Left lung (tissue), 10 donors: ENCODE results near the gene SLC12A9. TPM values are rescaled to one million over a fixed set of nuclear protein-coding genes. Genes with fewer than 3 reads are reported as not detected.

Experiments used
- ATAC-seq: fragments of 200-7000 bp; cut with Tn5 transposase; one replicate; pipeline ENCODE4 v1.9.1; 2020; ENCODE audit warnings: moderate library complexity
- DNase-seq, 4 donors: peaks; one replicate each; pipeline ENCODE4 v3.0.0-alpha.2; 2013 to 2020
- H3K27ac ChIP-seq, 2 donors: fragments of 200-600 bp; sonication (generic) in 1 of 2; one replicate each; pipeline versions ENCODE4 v1.5.0 to v1.8.0; 2020 to 2021
- H3K27me3 ChIP-seq, 2 donors: fragments of 200-600 bp; sonication (generic) in 1 of 2; one replicate each; pipeline versions ENCODE4 v1.5.0 to v1.8.0; 2020 to 2021
- H3K36me3 ChIP-seq, 2 donors: fragments of 200-600 bp; sonication (generic) in 1 of 2; one replicate each; pipeline versions ENCODE4 v1.5.0 to v1.8.0; 2020 to 2021
- H3K4me1 ChIP-seq, 2 donors: fragments of 200-600 bp; one replicate each; pipeline ENCODE4 v1.8.0; 2021
- H3K4me3 ChIP-seq, 2 donors: fragments of 200-600 bp; sonication (generic) in 1 of 2; one replicate each; pipeline versions ENCODE4 v1.5.0 to v1.8.0; 2020 to 2021; ENCODE audit warnings: mild to moderate bottlenecking in 1 of 2
- H3K9me3 ChIP-seq, 2 donors: fragments of 200-600 bp; sonication (generic) in 1 of 2; one replicate each; pipeline versions ENCODE4 v1.5.0 to v1.8.0; 2020 to 2021
- intact Hi-C, 2 donors: fragments of 100-400 bp; cut with DNase I; formaldehyde crosslinking; loops; one replicate each; pipeline versions ENCODE4 v1.11.2 to v1.14.2; 2022
- polyA plus RNA-seq, 6 donors: library from polyadenylated mRNA; unstranded; fragments of 120-200 nt; gene quantifications; one replicate each; pipeline ENCODE4 v1.2.1, GENCODE V29; 2013; ENCODE audit not compliant: insufficient read length in 6 of 6
- total RNA-seq, 2 donors: library from RNA; stranded (reverse); fragmentation: NEBNext Ultra II Directional; extraction: Animal tissue kit (Norgen Biotek cat#: 25700); gene quantifications; one replicate each; pipeline ENCODE4 v1.2.1, GENCODE V29; 2021
- TF ChIP-seq, protein P1 (sequence below), 2 donors: fragments of 200-600 bp; sonication (generic) in 1 of 2; IDR thresholded peaks; one replicate each; pipeline versions ENCODE4 v1.5.0 to v1.8.0; 2021; ENCODE audit warnings: antibody characterized with exemption in 2 of 2
- donor health status: DM: no; HTN: yes; CAD: no.
- donor health status: DM: no; HTN: no; CAD: no.

The SLC12A9 gene
- total and polyA plus RNA-seq, 8 donors: 32.2 to 53.7 (median 40.8) TPM

DNA sequence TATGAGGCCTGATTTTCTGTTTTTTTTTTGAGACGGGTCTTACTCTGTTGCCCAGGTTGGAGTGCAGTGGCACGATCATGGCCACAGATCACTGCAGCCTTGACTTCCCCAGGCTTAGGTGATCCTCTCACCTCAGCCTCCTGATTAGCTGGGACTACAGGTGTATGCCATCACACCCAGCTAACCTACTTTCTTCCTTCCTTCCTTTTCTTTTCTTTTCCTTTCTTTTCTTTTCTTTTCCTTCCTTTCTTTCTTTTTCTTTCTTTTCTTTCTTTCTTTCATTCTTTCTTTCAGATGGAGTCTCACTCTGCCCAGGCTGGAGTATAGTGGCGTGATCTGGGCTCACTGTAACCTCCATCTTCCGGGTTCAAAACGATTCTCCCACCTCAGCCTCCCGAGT, 26.2 kb downstream of the SLC12A9 start:
- Histone ChIP-seq H3K4me3 (no peak overlapping the region), H3K4me1 (peaks cover 12 to 47% of the 10 kb centered on the region in 2 donors)
- TF ChIP-seq, protein P1, sequence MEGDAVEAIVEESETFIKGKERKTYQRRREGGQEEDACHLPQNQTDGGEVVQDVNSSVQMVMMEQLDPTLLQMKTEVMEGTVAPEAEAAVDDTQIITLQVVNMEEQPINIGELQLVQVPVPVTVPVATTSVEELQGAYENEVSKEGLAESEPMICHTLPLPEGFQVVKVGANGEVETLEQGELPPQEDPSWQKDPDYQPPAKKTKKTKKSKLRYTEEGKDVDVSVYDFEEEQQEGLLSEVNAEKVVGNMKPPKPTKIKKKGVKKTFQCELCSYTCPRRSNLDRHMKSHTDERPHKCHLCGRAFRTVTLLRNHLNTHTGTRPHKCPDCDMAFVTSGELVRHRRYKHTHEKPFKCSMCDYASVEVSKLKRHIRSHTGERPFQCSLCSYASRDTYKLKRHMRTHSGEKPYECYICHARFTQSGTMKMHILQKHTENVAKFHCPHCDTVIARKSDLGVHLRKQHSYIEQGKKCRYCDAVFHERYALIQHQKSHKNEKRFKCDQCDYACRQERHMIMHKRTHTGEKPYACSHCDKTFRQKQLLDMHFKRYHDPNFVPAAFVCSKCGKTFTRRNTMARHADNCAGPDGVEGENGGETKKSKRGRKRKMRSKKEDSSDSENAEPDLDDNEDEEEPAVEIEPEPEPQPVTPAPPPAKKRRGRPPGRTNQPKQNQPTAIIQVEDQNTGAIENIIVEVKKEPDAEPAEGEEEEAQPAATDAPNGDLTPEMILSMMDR (IDR thresholded peaks at IDR 0.05): no peak

DNA sequence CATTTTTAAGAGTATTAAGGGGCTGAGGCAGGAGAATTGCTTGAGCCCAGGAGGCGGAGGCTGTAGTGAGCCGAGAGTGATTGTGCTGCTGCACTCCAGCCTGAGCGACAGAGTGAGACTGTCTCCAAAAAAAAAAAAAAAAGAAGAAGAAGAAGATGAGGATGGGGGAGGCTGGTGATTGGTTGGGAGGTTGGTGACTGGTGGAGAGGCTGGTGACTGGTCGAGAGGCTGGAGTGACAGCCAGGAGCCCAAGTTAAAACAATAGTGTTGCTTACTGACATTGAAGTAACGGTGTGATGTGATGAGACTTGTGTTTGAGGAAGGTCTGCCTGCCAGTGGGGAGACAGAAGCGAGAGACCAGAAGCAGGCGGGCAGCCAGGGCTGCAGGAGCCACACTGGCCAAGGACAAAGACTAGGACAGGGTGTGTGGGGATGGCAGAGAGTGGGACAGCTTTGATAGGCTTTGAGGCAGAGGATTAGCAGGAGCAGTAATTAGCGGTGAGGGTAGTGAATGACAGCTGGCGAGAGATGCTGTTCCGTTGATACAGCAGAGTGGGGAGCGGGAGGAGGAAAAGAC, 27.3 kb downstream of the SLC12A9 start:
- H3K36me3 ChIP-seq: peaks cover 0 to 68% of the 10 kb centered on the region in 2 donors

More for the DNA sequence above, 26.2 kb downstream of the SLC12A9 start:
- DNase-seq: no peak
- H3K27me3 ChIP-seq: no peaks in the 10 kb centered on the region
- H3K27ac ChIP-seq: no peak overlapping the region
- H3K9me3 ChIP-seq: no peaks in the 10 kb centered on the region
- intact Hi-C loops: no loop called here
- peaks cover 0 to 63% of the 10 kb centered on the region in 2 donors for H3K36me3 ChIP-seq
- no peak for ATAC-seq

DNA sequence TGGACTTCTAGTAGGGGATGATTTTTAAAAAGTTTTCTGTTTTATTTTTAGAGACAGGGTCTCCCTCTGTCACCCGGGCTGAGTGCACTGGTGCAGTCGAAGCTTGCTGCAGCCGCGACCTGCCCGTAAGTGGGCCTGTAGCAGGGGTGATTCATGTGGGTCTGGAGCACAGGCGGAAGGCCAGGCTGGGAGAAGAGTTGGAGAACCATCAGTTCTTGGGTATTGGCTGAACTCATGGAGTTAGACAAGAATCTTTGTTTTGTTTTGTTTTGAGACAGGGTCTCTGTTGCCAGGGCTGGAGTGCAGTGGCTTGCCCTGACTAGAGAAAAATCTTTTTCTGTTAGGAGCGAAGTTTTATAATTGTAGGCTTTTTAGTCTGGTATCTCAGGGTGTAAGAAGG, 28.1 kb downstream of the SLC12A9 start:
- Histone ChIP-seq H3K27me3 (no peaks in the 10 kb centered on the region), H3K36me3 (peaks cover 0 to 77% of the 10 kb centered on the region in 2 donors), H3K4me3 (no peak overlapping the region), H3K27ac (no peak overlapping the region), H3K9me3 (no peaks in the 10 kb centered on the region), H3K4me1 (peaks cover 11 to 36% of the 10 kb centered on the region in 2 donors)
- TF ChIP-seq, protein P1 (IDR thresholded peaks at IDR 0.05): no peak
- intact Hi-C loops: no loop called here
- ATAC-seq (no peak), DNase-seq (no peak)

More for the DNA sequence above, 27.3 kb downstream of the SLC12A9 start:
- no peak overlapping the region for H3K27ac ChIP-seq
- intact Hi-C loops: no loop called here
- TF ChIP-seq, protein P1 (IDR thresholded peaks at IDR 0.05): no peak
- DNase-seq: no peak
- no peak for ATAC-seq
- no peaks in the 10 kb centered on the region for H3K27me3 ChIP-seq
- no peak overlapping the region for H3K4me3 ChIP-seq
- H3K4me1 ChIP-seq: peaks cover 12 to 38% of the 10 kb centered on the region in 2 donors
- H3K9me3 ChIP-seq: no peaks in the 10 kb centered on the region

DNA sequence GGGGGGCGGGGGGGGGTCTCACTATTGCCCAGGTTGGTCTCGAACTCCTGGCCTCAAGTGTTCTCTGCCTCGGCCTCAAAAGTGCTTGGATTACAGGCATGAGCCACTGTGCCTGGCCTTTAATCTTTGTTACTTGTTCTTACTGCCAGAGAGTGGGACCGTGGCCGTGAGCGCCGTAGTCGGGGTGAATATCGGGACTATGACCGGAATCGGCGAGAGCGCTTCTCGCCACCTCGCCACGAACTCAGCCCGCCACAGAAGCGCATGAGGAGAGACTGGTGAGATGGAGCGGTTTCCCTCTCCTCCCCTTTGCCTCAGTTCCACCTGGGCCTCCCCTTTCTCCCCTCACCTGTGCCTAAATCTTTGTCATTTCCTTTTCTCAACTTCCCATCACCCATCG, 28.6 kb downstream of the SLC12A9 start:
- Histone ChIP-seq H3K27me3 (no peaks in the 10 kb centered on the region), H3K4me3 (no peak overlapping the region), H3K36me3 (peaks cover under 1 to 82% of the 10 kb centered on the region in 2 donors), H3K4me1 (peaks cover 6 to 32% of the 10 kb centered on the region in 2 donors), H3K9me3 (no peaks in the 10 kb centered on the region), H3K27ac (no peak overlapping the region)
- ATAC-seq (no peak), DNase-seq (no peak)
- TF ChIP-seq, protein P1 (IDR thresholded peaks at IDR 0.05): no peak
- intact Hi-C loops: no loop called here

DNA sequence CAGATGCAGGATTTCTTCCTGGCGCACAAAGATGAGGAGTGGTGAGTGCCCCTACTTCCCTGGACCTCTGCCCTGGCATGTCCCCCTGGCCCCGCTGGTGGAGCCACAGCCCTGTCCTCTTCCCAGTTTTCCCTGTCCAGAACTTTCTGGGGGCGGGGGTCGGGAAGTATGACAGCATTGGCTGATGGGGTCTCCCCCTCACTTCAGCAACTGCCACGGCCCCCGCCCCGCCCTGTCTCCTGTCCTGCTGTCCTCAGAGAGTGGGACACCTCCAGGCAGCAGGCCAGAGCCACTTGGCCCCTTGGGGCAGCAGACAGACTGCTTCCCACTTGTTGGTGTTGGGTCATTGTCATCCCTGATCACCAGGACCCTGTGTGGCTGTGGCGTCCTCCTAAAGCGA, 29.7 kb downstream of the SLC12A9 start:
- H3K27me3 ChIP-seq: no peaks in the 10 kb centered on the region
- ATAC-seq (no peak), DNase-seq (peak in 1 of 4 donors; percentile 71)
- H3K36me3 ChIP-seq: peaks cover 4 to 92% of the 10 kb centered on the region in 2 donors
- intact Hi-C loops: no loop called here
- H3K4me3 ChIP-seq: no peak overlapping the region
- no peaks in the 10 kb centered on the region for H3K9me3 ChIP-seq
- H3K27ac ChIP-seq: no peak overlapping the region
- H3K4me1 ChIP-seq: peaks cover 2 to 29% of the 10 kb centered on the region in 2 donors
- TF ChIP-seq, protein P1 (IDR thresholded peaks at IDR 0.05): no peak
